ENCODE data around the gene TTYH1. TPM values are rescaled to one million over a fixed set of nuclear protein-coding genes. Genes with fewer than 3 reads are reported as not detected.

Gene TTYH1
- total and polyA plus RNA-seq, 2 donors (not counting 3 experiments of a cell fraction or from before 2014, with no cell fraction given), result not detected

DNA sequence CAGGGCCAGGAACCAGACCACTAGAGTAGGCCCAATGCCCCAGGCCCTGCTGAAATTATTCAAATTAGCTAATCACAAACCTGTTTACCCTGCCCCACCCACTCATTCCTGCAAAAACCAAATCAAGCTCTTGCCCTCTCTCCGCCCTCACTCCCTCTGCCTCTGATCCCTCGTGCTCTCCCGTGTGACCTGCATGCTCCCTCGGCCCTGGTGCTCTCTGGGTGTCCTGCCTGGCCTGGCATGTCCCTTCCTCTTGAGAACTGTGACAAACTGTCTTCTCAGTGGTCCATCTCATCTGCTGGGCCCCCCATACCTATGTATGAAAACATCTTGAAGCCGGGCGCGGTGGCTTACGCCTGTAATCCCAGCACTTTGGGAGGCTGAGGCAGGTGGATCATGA, 12.2 kb upstream of the TTYH1 start:
- Histone ChIP-seq H3K9me3 (replicated peaks; ENCODE audit: control insufficient read depth, insufficient read depth, low read length) (no peaks in the 10 kb centered on the region), H3K79me2 (ENCODE audit: control insufficient read depth, insufficient read depth, low read length) (no peaks in the 10 kb centered on the region), H3K36me3 (ENCODE audit: control insufficient read depth in 2 of 2, extremely low read depth in 1 of 2, insufficient read depth in 2 of 2, low read length in 2 of 2) (no peaks in the 10 kb centered on the region), H3K4me1 (ENCODE audit: control insufficient read depth, extremely low read depth, insufficient read depth, low read length) (no peaks in the 10 kb centered on the region), H3K27me3 (ENCODE audit: control insufficient read depth in 2 of 2, insufficient read depth in 2 of 2, low read length in 2 of 2) (no peaks in the 10 kb centered on the region), H3K9me1 (replicated peaks; ENCODE audit: control insufficient read depth, extremely low read depth, insufficient read depth, low read length) (no peaks in the 10 kb centered on the region), H3K9ac (replicated peaks; ENCODE audit: extremely low read depth, insufficient read depth, low read length) (no peak overlapping the region), H3K4me2 (ENCODE audit: insufficient read depth, low read length) (no peak overlapping the region), H3K27ac (ENCODE audit: insufficient read depth, low read depth, low read length) (no peak overlapping the region), H2AFZ (ENCODE audit: low read depth, low read length) (no peak overlapping the region), H4K20me1 (replicated peaks; ENCODE audit: control insufficient read depth, extremely low read depth, insufficient read depth, low read length) (no peaks in the 10 kb centered on the region), H3K4me3 (replicated peaks in 1 of 3; ENCODE audit: insufficient read depth in 1 of 3, low read depth in 1 of 3, low read length in 3 of 3) (no peak overlapping the region)
- TF ChIP-seq EZH2 (IDR thresholded peaks at IDR 0.05; ENCODE audit: borderline replicate concordance, low read depth, low read length, severe bottlenecking) (no peak), POLR2A (IDR thresholded peaks at IDR 0.05; ENCODE audit: low read depth, low read length) (no peak), POLR2AphosphoS5 (IDR thresholded peaks at IDR 0.05; ENCODE audit: insufficient read depth, low read depth, low read length) (no peak), JUN (IDR thresholded peaks at IDR 0.05; ENCODE audit: borderline replicate concordance, insufficient read depth, insufficient read length, low read depth) (no peak), FOS (IDR thresholded peaks at IDR 0.05; ENCODE audit: borderline replicate concordance, insufficient read depth, low read length) (no peak), GATA2 (IDR thresholded peaks at IDR 0.05; ENCODE audit: insufficient read depth, insufficient read length, low read depth, low read length) (no peak), MYC (IDR thresholded peaks at IDR 0.05; ENCODE audit: low read depth, low read length) (no peak)
- TF ChIP-seq, protein P1, sequence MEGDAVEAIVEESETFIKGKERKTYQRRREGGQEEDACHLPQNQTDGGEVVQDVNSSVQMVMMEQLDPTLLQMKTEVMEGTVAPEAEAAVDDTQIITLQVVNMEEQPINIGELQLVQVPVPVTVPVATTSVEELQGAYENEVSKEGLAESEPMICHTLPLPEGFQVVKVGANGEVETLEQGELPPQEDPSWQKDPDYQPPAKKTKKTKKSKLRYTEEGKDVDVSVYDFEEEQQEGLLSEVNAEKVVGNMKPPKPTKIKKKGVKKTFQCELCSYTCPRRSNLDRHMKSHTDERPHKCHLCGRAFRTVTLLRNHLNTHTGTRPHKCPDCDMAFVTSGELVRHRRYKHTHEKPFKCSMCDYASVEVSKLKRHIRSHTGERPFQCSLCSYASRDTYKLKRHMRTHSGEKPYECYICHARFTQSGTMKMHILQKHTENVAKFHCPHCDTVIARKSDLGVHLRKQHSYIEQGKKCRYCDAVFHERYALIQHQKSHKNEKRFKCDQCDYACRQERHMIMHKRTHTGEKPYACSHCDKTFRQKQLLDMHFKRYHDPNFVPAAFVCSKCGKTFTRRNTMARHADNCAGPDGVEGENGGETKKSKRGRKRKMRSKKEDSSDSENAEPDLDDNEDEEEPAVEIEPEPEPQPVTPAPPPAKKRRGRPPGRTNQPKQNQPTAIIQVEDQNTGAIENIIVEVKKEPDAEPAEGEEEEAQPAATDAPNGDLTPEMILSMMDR (IDR thresholded peaks at IDR 0.05; ENCODE audit: extremely low read depth in 1 of 2, insufficient read depth in 1 of 2, low read depth in 1 of 2, low read length in 2 of 2), result no peak
- TF ChIP-seq, protein P2, sequence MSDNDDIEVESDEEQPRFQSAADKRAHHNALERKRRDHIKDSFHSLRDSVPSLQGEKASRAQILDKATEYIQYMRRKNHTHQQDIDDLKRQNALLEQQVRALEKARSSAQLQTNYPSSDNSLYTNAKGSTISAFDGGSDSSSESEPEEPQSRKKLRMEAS (IDR thresholded peaks at IDR 0.05; ENCODE audit: insufficient read depth, insufficient read length), result no peak
- dilution Hi-C loops (cut with MboI; ENCODE audit: extremely low pct_ligation_motif_present, low sequenced_read_pairs), result no loop called here
- intact Hi-C loops (cut with micrococcal nuclease), result no loop called here
- ChIA-PET POLR2A (no interaction called here), CTCF (interaction anchor here (2.7 kb wide), 1 partner anchor 12 kb away, joined by 8 read pairs; no protein-coding TSS in a partner anchor)
- DNase-seq (ENCODE audit: low read depth, low spot score), result no peak
- no TSS peak for BruUV-seq (replicated peaks)
- no peak for FAIRE-seq
